ENCODE results near the gene TACR1.
"Not testable (repeated sequence)": the region's sequence is repeated elsewhere in the genome, so short reads cannot be mapped to it uniquely, and the experiment has no call there.

The TACR1 gene

GRCh38 chr2:75090770-75091515 is 108.4 kb downstream of the TACR1 start:
- no peak for DNase-seq

- DNase-seq, result no peak
These were observed 109.8 kb downstream of the TACR1 start for GRCh38 chr2:75089471-75089870.

- DNase-seq, result peak in 2 of 56 donors; percentile 1 to 30
These were observed 110.5 kb downstream of the TACR1 start for GRCh38 chr2:75088791-75089190.

GRCh38 chr2:75087736-75088135 is 111.6 kb downstream of the TACR1 start:
- no peak for DNase-seq

GRCh38 chr2:75079575-75079974 is 119.7 kb downstream of the TACR1 start:
- no peak for DNase-seq

GRCh38 chr2:75077909-75078308 is 121.4 kb downstream of the TACR1 start:
- DNase-seq, result no peak

- no peak for DNase-seq
These were observed 123.2 kb downstream of the TACR1 start for GRCh38 chr2:75076088-75076487.

GRCh38 chr2:75074708-75075107 is 124.6 kb downstream of the TACR1 start:
- DNase-seq, result no peak

- DNase-seq, result no peak
These were observed 125.1 kb downstream of the TACR1 start for GRCh38 chr2:75074228-75074627.

GRCh38 chr2:75071766-75072165 is 127.6 kb downstream of the TACR1 start:
- no peak for DNase-seq

- no peak for DNase-seq
These were observed 130.8 kb downstream of the TACR1 start for GRCh38 chr2:75068546-75068945.

GRCh38 chr2:75067506-75067905 is 131.8 kb downstream of the TACR1 start:
- no peak for DNase-seq

- DNase-seq, result no peak
These were observed 133.0 kb downstream of the TACR1 start for GRCh38 chr2:75066121-75066902.

- no peak for DNase-seq
These were observed 133.8 kb downstream of the TACR1 start for GRCh38 chr2:75065402-75066008.

- DNase-seq, result peak in 28 of 56 donors; percentile 2 to 45 (median 12)
These were observed 134.5 kb downstream of the TACR1 start for GRCh38 chr2:75064691-75065396.

- DNase-seq, result no peak
These were observed 135.4 kb downstream of the TACR1 start for GRCh38 chr2:75063906-75064305.

GRCh38 chr2:75058427-75058826 is 140.9 kb downstream of the TACR1 start:
- DNase-seq, result no peak

- not testable (repeated sequence) for DNase-seq
These were observed 142.2 kb downstream of the TACR1 start for GRCh38 chr2:75057150-75057549.

- DNase-seq, result no peak
These were observed 143.3 kb downstream of the TACR1 start for GRCh38 chr2:75055820-75056675.

- DNase-seq, result no peak
These were observed 144.0 kb downstream of the TACR1 start for GRCh38 chr2:75055142-75055819.
